Daoy (cell line): ENCODE results near the gene FRS2. TPM values are rescaled to one million over a fixed set of nuclear protein-coding genes. Genes with fewer than 3 reads are reported as not detected.
A peak's percentile ranks its signal among the peaks of the same experiment; 100 is the strongest.

Experiments
- DNase-seq: peaks from one replicate; pipeline ENCODE4 v3.0.0-alpha.2; 2015; ENCODE audit warnings: low read depth
- total RNA-seq: library from RNA; depleted of rRNA; stranded (reverse); fragments of >200 nt; shearing (Covaris generic); gene quantifications from 2 replicates; pipeline ENCODE4 v1.2.3, GENCODE V29; 2014

FRS2 gene
- total RNA-seq, 1 experiment from 2014 or later, result 39.7 TPM

- DNase-seq, result peak; percentile 52
Observed at GRCh38 chr12:69527506-69528272, 57.5 kb downstream of the FRS2 start.

- DNase-seq, result no peak
Observed at GRCh38 chr12:69529021-69529420, 58.8 kb downstream of the FRS2 start.

GRCh38 chr12:69533844-69534243 lies 63.7 kb downstream of the FRS2 start:
- no peak for DNase-seq

GRCh38 chr12:69534389-69534822 lies 64.2 kb downstream of the FRS2 start:
- peak; percentile 96 for DNase-seq

- DNase-seq, result no peak
Observed at GRCh38 chr12:69540987-69541386, 70.8 kb downstream of the FRS2 start.

GRCh38 chr12:69544087-69544486 lies 73.9 kb downstream of the FRS2 start:
- DNase-seq, result no peak

GRCh38 chr12:69545081-69545480 lies 74.9 kb downstream of the FRS2 start:
- no peak for DNase-seq

- DNase-seq, result no peak
Observed at GRCh38 chr12:69546693-69547438, 76.7 kb downstream of the FRS2 start.

GRCh38 chr12:69548687-69549086 lies 78.5 kb downstream of the FRS2 start:
- DNase-seq, result no peak

- DNase-seq, result no peak
Observed at GRCh38 chr12:69550569-69551350, 80.6 kb downstream of the FRS2 start.

- peak; percentile 56 for DNase-seq
Observed at GRCh38 chr12:69553628-69554248, 83.5 kb downstream of the FRS2 start.

GRCh38 chr12:69555461-69555860 lies 85.3 kb downstream of the FRS2 start:
- DNase-seq, result peak; percentile 87

- no peak for DNase-seq
Observed at GRCh38 chr12:69556383-69556782, 86.2 kb downstream of the FRS2 start.

- no peak for DNase-seq
Observed at GRCh38 chr12:69563166-69563762, 93.1 kb downstream of the FRS2 start.

- no peak for DNase-seq
Observed at GRCh38 chr12:69566603-69567002, 96.4 kb downstream of the FRS2 start.

- DNase-seq, result peak; percentile 32
Observed at GRCh38 chr12:69569236-69569635, 99.0 kb downstream of the FRS2 start.

GRCh38 chr12:69570000-69570516 lies 99.9 kb downstream of the FRS2 start:
- DNase-seq, result no peak

GRCh38 chr12:69570545-69571399 lies 100.6 kb downstream of the FRS2 start:
- peak; percentile 61 for DNase-seq

GRCh38 chr12:69575346-69575745 lies 105.2 kb downstream of the FRS2 start:
- DNase-seq, result no peak

- DNase-seq, result no peak
Observed at GRCh38 chr12:69578283-69578682, 108.1 kb downstream of the FRS2 start.
